HCT116 (cell line): Measurements from ENCODE around the gene UBE2D2.

ENCODE experiments used
- CEBPB ChIP-seq: IDR thresholded peaks from 2 replicates; pipeline ENCODE4 v1.6.1; 2012; ENCODE audit warnings: low read depth
- EZH2 ChIP-seq: fragments of 200-600 bp; sonication (generic); IDR thresholded peaks from 2 replicates; pipeline ENCODE4 v1.6.1; 2017; ENCODE audit warnings: antibody characterized with exemption, mixed run types
- EZH2phosphoT487 ChIP-seq: fragments of 200-600 bp; IDR thresholded peaks from 2 replicates; pipeline ENCODE4 v1.6.1; 2018; ENCODE audit warnings: antibody characterized with exemption, borderline replicate concordance
- JUND ChIP-seq: IDR thresholded peaks from 2 replicates; pipeline ENCODE4 v1.6.1; 2012
- POLR2A ChIP-seq: IDR thresholded peaks from 2 replicates; pipeline ENCODE4 v1.7.0; 2011; ENCODE audit warnings: borderline replicate concordance; ENCODE audit not compliant: insufficient read depth, insufficient read length; ENCODE audit errors: extremely low read depth
- POLR2AphosphoS5 ChIP-seq: IDR thresholded peaks from 2 replicates; pipeline ENCODE4 v1.6.1; 2011; ENCODE audit warnings: mild to moderate bottlenecking, low read depth, low read length, moderate library complexity
- SP1 ChIP-seq: IDR thresholded peaks from 2 replicates; pipeline ENCODE4 v1.6.1; 2012; ENCODE audit warnings: low read depth
- TCF7L2 ChIP-seq: IDR thresholded peaks from 2 replicates; pipeline ENCODE4 v1.7.0; 2011; ENCODE audit warnings: borderline replicate concordance, inconsistent platforms; ENCODE audit not compliant: insufficient read depth, insufficient read length; ENCODE audit errors: extremely low read depth
- ZNF274 ChIP-seq: fragments of 200-500 bp; sonication (Bioruptor generic); IDR thresholded peaks from 2 replicates; pipeline ENCODE4 v1.6.1; 2014; ENCODE audit warnings: mild to moderate bottlenecking, low read depth, low read length, inconsistent platforms
- TF ChIP-seq, protein P1 (sequence below), 3 experiments: fragments of 200-600 bp in 1 of 3; sonication (generic) in 1 of 3; IDR thresholded peaks in 2 of 3; conservative IDR thresholded peaks in 1 of 3; 2 replicates each; pipeline ENCODE4 v1.5.1; 2012 to 2017; ENCODE audit warnings: low read depth in 2 of 3, low read length in 2 of 3, antibody characterized with exemption in 1 of 3, borderline replicate concordance in 1 of 3, control low read depth in 1 of 3, mild to moderate bottlenecking in 1 of 3, mixed read lengths in 1 of 3, mixed run types in 1 of 3, moderate library complexity in 1 of 3; ENCODE audit not compliant: insufficient read depth in 1 of 3
- TF ChIP-seq, protein P2 (sequence below): IDR thresholded peaks from 2 replicates; pipeline ENCODE4 v1.6.1; 2012
- TF ChIP-seq, protein P3 (sequence below): IDR thresholded peaks from 2 replicates; pipeline ENCODE4 v1.6.1; 2012; ENCODE audit warnings: low read depth
- TF ChIP-seq, protein P4 (sequence below): IDR thresholded peaks from 2 replicates; pipeline ENCODE4 v1.6.1; 2011; ENCODE audit warnings: mild to moderate bottlenecking, low read length, moderate library complexity; ENCODE audit not compliant: insufficient replicate concordance; ENCODE audit errors: extremely low read depth

DNA sequence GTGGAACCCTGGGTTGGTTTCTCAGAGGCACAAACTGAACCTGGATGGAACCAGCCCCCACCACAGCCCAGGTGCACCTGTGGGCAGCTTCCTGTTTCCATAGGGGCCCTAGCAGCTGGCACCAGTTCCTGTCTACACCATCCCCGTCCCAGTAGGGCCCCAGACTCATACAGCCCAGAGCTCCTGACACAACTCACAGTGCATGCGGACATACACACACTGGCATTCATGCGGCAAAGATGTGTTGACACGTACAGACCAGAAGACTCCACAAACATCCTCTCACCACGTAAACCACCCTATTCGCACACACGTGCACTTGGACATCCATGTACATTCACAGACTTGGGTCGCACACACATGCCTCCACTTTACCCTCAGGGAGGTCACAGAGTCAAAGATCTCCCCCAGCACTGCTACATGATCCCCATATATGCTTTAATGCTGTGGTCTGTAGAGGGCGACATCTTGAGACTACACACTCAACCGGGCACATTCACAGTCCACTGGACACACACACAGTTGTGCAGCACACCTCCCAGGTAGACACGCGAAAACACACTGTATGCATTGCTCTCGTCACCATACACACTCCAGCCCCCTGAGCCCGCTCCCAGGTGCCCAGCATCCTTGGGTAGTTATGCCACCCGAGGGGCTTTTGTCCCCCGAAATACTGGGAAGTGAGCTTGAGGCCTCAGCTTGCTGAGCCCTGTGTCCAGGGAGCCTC, 109.4 kb downstream of the UBE2D2 start:
- TF ChIP-seq TCF7L2: no peak
- TF ChIP-seq, protein P1, sequence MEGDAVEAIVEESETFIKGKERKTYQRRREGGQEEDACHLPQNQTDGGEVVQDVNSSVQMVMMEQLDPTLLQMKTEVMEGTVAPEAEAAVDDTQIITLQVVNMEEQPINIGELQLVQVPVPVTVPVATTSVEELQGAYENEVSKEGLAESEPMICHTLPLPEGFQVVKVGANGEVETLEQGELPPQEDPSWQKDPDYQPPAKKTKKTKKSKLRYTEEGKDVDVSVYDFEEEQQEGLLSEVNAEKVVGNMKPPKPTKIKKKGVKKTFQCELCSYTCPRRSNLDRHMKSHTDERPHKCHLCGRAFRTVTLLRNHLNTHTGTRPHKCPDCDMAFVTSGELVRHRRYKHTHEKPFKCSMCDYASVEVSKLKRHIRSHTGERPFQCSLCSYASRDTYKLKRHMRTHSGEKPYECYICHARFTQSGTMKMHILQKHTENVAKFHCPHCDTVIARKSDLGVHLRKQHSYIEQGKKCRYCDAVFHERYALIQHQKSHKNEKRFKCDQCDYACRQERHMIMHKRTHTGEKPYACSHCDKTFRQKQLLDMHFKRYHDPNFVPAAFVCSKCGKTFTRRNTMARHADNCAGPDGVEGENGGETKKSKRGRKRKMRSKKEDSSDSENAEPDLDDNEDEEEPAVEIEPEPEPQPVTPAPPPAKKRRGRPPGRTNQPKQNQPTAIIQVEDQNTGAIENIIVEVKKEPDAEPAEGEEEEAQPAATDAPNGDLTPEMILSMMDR (IDR thresholded peaks at IDR 0.05 in 2 of 3, conservative IDR thresholded peaks at IDR 0.05 in 1 of 3; ENCODE audit: borderline replicate concordance in 1 of 3, insufficient read depth in 1 of 3, low read depth in 2 of 3, low read length in 2 of 3): peak in 2 of 3 experiments; percentile 28 to 29; a peak in 3 of 6 replicates
- no peak for TF ChIP-seq JUND
- TF ChIP-seq POLR2A: no peak
- no peak for TF ChIP-seq POLR2AphosphoS5
- TF ChIP-seq, protein P2, sequence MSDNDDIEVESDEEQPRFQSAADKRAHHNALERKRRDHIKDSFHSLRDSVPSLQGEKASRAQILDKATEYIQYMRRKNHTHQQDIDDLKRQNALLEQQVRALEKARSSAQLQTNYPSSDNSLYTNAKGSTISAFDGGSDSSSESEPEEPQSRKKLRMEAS: no peak
- no peak for TF ChIP-seq ZNF274
- TF ChIP-seq EZH2phosphoT487: no peak
- no peak for TF ChIP-seq SP1
- TF ChIP-seq CEBPB: no peak
- TF ChIP-seq, protein P3, sequence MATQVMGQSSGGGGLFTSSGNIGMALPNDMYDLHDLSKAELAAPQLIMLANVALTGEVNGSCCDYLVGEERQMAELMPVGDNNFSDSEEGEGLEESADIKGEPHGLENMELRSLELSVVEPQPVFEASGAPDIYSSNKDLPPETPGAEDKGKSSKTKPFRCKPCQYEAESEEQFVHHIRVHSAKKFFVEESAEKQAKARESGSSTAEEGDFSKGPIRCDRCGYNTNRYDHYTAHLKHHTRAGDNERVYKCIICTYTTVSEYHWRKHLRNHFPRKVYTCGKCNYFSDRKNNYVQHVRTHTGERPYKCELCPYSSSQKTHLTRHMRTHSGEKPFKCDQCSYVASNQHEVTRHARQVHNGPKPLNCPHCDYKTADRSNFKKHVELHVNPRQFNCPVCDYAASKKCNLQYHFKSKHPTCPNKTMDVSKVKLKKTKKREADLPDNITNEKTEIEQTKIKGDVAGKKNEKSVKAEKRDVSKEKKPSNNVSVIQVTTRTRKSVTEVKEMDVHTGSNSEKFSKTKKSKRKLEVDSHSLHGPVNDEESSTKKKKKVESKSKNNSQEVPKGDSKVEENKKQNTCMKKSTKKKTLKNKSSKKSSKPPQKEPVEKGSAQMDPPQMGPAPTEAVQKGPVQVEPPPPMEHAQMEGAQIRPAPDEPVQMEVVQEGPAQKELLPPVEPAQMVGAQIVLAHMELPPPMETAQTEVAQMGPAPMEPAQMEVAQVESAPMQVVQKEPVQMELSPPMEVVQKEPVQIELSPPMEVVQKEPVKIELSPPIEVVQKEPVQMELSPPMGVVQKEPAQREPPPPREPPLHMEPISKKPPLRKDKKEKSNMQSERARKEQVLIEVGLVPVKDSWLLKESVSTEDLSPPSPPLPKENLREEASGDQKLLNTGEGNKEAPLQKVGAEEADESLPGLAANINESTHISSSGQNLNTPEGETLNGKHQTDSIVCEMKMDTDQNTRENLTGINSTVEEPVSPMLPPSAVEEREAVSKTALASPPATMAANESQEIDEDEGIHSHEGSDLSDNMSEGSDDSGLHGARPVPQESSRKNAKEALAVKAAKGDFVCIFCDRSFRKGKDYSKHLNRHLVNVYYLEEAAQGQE: no peak
- no peak for TF ChIP-seq EZH2
- TF ChIP-seq, protein P4, sequence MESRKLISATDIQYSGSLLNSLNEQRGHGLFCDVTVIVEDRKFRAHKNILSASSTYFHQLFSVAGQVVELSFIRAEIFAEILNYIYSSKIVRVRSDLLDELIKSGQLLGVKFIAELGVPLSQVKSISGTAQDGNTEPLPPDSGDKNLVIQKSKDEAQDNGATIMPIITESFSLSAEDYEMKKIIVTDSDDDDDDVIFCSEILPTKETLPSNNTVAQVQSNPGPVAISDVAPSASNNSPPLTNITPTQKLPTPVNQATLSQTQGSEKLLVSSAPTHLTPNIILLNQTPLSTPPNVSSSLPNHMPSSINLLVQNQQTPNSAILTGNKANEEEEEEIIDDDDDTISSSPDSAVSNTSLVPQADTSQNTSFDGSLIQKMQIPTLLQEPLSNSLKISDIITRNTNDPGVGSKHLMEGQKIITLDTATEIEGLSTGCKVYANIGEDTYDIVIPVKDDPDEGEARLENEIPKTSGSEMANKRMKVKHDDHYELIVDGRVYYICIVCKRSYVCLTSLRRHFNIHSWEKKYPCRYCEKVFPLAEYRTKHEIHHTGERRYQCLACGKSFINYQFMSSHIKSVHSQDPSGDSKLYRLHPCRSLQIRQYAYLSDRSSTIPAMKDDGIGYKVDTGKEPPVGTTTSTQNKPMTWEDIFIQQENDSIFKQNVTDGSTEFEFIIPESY: no peak
